Inflammatory macrophage (primary cell): ENCODE results near the gene CAMKMT.

ENCODE experiments used
- DNase-seq, 2 donors: peaks; one replicate each; pipeline ENCODE4 v3.0.0-alpha.2; 2020 to 2022

The CAMKMT gene

DNA sequence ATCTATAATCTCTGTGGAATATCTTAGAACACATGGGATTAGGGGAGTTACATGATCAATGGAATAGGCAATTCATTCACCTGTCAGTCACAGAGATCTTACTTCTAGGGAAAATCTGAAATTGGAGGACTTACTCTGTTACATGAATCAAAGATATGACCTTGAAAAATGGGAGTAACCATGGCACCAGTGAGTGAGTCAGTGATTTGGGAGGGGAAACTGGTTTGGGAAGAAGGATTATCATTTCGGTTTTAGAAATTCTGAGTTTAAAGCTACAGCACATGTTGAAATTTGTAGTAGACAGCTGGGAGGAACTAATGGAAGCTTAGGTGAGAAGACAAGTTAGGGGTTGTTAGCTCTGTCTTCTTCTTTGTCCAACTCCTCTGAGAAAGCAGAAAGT is 153.7 kb downstream of the CAMKMT start:
- DNase-seq: no peak

DNA sequence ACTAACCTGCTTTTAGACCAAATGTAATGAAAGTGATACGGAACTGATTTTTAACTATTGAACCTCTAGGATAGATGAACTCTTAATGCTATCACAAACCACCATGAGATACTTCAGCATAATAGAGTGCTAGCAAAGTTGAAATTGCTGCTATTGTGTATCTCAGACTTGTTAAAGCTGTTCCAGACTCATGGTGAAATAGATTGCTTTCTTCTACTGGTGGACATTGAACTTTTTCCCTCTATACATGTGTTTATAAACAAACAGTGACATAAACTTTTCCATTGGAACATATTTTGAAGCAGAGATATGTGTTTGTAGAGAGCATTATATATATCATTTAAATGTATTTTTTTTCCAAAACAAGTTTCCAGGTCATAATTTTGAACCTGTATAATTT is 157.3 kb downstream of the CAMKMT start:
- DNase-seq: no peak

DNA sequence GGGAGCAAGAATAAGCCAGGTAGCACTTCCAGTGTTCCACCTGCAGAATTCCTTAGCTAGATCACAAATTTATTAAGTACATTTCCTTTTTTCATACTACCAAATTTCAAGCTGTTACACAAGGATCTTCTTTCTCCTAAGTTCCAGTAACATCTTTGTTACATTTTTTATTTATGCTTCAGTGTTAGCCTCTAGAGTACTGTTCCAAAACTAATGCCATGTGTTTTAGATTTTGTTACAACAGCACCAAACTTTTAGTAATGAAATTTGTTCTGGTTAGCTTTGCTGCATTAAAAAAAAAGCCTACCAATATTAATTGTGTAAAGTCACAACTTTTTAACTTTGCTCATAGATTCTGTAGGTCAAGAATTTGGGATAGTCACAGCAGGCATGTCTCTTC is 161.1 kb downstream of the CAMKMT start:
- no peak for DNase-seq

DNA sequence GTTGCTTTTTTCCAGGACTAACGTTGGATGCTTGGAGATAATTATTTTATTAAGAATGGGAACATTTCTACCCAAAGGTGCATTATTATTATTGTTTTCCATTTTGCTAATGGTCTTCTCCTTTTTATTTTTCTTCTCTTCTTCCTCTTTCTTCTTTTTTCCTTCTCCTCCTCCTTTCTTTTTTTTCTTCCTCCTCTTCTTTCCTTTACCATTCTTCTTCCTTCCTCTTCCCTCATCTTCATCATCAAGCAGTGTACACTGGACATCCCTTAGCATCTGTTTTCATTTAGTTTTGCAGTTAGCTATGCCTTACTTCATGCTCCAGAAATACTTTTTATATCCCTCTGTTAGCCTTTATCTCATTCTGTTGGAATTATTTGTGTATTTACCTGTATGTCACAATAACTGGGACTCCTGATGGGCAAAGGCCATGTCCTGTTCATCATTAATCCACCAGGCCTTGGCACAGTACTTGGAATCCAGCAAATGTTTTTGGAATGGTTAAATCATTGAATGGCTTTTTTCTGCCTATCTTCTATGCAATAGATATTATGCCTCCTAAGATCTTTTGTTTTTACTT is 162.7 kb downstream of the CAMKMT start:
- DNase-seq: no peak

DNA sequence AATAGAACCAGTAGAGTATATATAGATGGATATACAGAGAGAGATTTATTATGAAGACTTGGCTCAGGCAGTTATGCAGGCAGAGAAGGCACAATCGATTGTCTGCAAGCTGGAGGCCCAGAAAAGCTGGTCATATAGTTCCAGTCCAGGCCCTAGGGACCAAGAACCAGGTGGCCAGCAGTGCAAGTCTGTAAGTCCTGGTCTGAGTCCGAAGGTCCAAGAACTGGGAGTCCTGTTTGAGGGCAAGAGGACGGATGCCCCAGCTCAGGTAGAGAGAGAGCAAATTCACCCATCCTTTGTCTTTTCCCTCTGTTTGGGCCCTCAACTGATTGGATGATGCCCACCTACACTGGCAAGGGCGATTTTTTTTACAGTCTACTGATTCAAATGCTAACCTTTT is 164.6 kb downstream of the CAMKMT start:
- no peak for DNase-seq

DNA sequence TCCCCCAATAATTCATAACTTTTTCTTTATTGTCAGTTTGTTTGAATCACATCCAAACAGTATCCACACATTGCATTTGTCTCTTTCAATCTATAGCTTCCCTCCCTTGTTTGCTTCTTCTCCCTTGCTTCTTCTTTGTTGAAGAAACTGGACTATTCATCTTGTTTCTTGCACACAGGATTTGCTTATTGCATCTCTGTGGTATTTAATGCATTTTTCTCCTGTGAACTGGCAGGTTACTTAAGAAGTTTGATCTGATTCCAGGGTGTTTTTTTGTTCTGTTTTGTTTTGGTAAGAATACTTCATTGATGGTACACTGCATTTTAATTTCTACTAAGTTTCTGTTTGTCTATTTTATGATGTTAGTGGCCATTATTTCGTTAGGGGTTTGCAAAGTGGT is 166.8 kb downstream of the CAMKMT start:
- no peak for DNase-seq

DNA sequence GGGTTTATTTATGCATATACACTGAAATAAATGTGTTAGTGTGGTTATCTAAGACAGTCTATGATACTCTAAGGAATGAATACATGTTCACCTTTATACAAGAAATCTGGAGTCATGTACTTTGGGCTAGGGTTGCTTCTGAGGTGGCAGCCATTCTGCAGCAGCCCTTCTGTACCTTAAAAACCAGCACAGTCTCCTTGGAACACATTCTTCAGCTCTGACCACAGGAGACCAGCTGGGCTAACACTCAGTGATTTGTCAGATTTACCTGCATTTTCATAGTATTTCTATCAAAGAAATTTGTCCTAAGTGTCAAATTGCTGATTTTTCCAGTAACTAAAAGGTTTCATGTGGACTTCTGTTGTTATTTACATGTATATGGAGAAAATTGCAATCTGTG is 167.7 kb downstream of the CAMKMT start:
- no peak for DNase-seq

DNA sequence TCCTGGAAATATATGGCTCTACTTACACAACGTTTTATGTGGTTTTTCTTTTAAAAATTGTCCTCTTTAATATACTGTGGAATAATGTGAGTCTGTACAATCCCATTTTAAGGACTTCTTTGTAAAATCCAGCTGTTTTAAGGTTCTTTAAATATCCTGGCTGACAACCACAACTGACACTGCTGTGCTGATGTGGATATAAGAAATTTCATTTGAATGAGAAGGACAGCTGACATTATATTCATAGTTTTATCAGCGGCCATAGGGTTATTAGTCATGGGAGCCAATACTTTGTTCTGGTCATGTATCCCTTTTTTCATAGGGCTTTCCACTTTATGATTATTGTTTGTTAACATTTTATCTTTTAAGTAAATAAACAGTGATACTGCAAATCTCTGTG is 169.5 kb downstream of the CAMKMT start:
- DNase-seq: no peak

DNA sequence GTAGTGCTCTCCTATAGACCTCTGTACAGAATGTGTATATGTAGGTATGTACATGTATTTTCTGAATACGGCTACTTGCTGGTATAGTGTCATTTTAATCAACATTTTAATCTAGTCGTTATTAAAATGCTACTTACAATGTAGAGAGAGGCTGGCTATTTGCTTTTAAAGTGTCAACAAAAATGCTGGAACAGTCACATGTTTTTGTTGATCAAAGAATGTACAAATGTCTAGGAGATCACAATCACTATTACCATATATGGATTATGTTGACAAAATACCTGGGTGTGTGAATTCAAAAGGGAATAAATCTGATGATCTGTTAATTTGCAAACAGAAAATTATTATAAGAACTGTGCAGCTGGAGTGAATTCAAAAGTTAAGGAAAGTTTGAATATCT is 170.3 kb downstream of the CAMKMT start:
- no peak for DNase-seq

DNA sequence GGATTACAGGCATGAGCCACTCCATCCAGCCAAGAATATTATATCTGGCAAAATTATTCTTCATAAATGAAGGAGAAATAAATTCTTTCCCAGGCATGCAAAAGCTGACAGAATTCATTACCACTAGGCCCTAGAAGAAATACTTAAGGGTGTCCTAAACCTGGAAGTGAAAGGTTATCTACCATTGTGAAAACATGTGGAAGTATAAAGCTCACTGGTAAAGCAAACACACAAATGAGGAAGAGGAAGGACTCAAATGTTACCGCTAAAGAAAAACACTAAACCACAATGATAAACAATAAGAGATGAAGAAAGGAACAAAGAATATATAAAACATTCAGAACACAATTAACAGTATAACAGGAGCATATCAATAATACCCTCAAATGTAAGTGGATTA is 171.8 kb downstream of the CAMKMT start:
- DNase-seq: peak; percentile 16 to 55

DNA sequence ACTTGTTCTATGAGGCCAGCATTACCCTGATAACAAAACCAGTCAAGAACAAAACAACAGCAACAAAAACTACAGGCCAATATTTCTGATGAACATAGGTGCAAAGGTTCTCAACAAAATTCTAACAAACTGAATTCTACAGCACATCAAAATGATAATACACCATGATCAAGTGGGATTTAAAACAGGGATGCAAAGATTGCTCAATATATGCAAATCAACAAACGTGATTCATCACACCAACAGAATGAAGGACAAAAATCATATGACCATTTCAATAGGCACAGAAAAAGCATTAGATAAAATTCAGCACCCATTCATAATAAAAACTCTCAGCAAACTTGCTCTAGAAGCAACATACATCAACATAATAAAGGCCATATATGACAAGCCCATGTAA is 173.6 kb downstream of the CAMKMT start:
- DNase-seq: no peak

DNA sequence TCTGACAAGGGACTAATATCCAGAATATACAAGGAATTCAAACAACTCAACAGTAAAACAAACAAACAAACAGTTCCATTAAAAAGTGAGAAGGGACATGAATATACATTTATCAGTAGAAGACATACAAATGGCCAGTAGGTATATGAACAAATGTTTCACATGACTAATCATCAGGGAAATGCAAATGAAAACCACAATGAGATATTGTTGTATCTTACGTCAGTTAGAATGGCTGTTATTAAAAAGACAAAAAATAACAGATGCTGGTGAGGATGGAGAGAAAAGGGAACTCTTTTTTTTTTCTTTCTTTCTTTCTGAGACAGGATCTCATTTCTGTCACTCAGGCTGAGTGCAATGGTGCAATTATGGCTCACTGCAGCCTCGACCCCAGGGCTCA is 175.5 kb downstream of the CAMKMT start:
- DNase-seq: no peak

DNA sequence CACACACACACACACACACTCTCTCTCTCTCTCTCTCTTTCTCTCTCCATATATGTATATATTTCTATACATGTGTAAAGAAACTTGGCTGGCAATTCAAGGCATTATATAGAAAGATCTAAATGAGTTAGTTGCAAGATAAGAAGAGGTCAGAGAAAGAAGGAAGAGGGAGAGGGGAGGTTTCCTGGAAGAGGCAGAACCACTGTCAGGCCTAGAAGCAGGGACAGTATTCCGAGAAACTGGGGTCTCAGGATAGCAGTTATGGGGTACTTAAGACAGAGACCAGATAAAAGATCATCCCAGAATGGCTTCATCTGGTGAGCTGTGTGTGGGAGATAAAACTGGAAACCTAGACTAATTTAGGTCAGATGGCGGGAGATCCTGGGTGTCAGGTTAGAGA is 180.8 kb downstream of the CAMKMT start:
- DNase-seq: no peak

DNA sequence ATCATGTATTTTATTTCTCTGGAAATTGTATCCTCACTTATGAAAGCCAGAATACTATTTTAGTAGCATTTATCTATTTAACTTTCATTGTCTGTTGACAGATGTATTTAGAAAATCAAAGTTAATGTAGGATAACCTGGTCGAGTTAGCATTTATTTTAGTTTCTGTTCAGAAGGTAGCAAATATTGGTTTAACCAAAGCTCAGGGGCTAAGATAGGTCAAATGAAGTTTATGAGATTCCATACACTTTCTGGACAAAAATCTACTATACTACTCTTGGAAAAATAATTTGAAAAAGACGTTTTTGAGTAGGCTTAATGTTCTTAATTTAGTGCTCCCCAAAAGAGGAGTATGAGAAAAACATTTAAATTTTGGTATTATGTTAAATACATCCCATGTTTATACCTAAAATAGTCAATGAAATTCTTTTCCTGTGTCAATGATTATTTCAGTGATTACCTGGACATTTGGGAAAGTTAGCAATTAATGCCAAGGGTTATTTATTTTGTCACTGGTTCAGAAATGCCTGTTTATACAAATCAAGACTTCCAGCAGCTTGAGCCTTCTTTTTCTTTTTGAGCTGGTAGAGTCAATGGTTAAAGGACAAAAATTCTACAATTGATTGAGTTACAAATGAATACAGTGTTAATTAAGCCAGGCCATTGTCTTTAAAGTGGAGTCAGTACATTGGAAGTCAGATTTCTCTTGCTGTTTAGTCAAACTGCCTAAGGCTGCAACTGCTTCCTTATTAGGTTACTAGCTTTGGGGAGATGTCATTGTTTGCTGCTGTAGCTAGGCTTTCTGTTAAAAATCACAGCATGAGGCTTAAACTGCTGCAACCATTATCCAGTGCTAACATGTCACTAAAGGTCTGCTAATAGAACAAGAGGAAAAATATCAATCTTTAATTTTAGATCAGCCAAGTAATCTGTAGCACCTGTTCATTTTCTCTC is 182.3 kb downstream of the CAMKMT start:
- no peak for DNase-seq

DNA sequence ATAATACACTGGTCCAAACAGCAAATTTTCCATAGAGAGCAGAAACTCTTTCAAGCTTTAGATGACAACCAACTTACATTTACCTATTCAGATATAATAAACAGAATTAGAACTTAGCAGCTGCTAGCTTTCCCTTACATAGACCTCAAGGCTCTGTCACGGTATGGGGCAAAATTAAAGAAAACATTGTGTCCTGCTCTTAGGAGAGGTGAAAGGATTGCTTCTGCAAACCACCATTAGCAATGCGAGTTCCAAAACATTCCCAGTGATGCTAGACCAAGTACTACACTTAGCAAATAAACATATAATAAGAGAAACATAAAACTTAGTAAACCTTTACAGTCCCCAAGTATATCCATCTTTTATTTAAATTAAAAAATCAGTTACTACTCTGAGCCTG is 183.3 kb downstream of the CAMKMT start:
- DNase-seq: no peak

DNA sequence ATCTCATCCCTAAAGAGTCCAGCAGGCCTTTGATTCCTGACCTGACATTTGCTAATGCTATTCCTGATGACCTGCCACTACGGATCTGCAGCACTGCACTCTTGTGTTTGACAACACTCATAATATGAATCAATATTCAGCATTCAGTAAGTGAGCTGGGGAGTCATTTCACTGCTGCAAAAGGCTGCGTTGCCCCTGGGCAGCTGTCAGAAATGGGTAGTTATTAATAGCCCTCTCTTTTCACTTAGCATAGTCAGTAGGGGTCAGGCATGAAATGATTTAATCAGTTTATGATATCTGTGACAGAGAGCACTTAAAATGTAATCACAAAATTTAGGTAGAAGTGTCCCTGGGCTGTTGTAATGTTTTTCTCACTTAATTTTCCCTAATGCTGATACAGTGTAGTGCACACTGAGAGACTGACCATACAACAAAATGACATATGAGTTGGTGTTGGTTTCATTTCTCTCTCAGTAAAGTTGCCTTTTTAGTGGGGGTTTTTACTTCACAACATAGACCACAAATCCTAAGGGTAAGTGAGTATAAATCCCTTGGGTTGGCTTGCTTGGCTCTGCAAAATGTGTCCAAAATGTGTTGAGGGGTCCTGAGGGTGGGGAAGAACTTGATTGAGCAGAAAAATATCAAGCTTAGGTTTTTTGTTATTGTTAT is 184.8 kb downstream of the CAMKMT start:
- DNase-seq: no peak

DNA sequence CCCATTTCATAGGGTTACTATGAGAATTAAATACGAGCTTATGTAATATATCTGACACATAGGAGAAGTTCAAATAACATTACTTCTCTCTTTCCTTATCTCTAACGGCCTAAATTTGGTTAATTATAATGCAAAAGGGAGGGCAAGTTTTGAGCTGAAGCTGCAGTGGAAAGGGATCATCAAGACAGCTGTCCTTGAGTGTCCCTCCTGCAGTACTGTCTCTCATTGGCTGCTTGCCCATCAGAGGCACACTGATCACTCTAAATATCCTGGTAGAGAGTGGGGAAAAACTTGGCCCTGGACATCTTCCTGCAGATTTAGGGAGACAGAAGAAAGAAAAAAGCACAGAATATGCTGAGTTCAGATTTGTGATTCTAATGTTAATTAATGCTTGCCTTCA is 186.0 kb downstream of the CAMKMT start:
- no peak for DNase-seq

DNA sequence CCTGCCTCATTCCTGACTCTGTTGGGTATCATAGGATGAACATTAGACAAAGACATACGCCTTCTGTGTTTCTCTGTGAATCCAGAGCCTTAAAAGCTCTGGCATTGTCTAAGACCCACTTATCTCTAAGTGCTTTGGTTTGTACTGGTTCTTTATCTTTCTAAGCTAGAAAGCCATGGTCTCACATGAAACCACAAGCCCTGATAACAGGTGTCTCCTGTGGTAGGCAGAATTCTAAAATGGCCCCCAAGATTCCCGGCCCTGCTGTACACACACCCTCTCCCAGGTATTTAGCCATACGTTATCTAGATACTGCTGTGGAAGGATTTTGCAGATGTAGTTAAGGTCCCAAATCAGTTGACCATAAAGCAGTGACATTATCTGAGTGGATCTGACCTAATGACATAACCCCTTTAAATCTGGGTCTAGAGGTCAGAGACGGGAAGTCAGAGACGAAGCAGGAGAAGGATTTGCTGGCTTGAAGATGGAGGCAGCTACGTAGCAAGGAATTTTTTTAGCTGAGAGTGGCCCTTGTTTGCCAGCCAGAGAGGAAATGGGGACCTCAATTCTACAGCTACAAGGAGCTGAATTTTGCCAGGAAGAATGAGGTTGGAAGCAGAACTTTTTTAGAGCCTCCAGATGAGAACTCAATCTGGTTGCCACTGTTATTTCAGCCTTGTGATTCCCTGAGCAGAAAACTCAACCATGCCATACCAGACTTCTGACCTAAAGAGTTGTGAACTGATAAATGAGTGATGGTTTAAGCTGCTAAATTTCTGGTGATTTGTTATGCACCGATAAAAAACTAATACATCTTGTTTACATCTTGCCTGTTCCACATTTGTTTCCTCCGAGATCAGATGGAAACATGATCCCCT is 186.7 kb downstream of the CAMKMT start:
- no peak for DNase-seq

DNA sequence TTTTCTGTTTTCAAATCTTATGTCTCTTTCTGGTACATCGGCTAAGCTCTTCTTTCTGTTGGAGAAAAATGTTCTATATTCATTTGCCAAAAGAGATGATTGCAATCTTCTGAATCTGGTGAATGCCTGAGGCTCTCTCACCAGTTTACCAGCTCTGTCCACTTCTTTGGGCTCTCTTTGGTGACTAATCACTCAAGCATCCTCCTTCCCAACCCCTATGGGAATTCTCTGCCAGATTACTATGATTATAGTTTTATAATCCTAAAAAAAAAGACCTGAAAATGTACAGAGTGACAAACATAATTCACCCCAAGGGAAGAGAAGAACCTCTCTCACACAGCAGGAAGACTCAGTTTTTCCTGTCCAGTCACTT is 187.3 kb downstream of the CAMKMT start:
- no peak for DNase-seq

DNA sequence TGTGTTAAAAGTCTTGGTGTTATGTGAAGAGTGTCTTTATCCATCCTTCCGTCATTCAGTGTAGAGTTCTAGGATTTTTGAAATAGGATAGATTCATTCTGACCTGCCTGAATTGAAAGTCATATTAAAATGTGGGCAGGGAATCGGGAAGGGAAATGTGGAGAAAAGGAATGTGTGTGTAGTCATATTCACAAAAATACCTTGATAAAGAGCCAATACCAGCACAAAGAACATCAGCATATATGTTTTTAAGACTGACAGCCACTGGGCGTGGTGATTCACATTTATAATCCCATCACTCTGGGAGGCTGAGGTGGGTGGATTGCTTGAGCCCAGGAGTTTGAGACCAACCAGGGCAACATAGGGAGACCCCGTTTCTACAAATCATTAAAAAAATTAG is 188.1 kb downstream of the CAMKMT start:
- no peak for DNase-seq

DNA sequence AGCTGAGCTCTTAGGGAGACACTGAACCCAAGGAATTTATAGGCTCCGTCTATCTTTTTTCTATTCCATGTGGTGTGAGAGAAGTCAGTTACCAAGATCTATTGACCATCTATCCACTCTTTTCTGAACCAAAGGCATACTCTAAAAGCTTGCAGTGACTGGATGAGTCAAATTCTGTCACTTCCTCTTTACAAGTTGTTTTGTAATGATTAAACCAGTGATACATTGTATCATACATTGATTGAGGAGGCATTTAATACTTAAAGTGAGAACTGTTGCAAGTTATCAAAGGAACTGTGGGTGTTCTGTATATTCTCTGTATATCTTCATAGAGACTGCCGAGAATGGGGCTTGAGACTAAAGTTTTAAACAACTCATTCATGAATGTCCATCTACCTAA is 188.8 kb downstream of the CAMKMT start:
- DNase-seq: peak; percentile 7 to 49

DNA sequence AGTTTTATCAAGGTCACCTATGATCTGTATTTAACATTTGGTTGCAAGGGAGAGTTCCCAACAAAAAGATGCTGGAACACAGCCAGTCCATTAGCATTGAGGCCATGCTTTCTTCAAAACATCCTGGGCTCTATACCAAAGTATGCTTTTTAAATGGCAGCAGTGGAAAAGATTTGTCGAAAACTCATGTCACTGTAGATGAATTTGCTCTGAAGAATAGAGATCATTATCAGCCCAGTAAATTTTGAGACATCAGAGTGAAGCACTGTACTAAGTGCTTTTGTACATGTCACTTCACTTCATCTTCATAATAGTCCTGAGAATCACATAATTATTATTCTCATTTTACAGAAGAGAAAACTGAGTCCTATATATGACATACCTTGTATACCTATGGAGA is 189.8 kb downstream of the CAMKMT start:
- DNase-seq: no peak

DNA sequence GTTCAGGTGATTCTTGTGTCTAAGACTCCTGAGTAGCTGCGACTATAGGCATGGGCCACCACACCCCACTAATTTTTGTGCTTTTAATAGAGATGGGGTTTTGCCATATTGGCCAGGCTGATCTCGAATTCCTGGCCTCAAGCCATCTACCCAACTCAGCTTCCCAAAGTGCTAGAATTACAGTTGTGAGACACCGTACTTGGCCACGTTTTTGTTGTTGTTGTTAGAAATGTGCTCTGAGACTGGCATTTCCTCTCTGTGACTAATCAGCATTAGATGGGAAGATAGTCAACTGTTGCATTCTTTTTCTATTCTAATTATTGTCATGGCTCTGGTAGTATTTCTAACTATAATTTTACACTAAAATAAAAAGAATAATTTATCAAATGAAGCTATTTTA is 191.7 kb downstream of the CAMKMT start:
- DNase-seq: no peak
